Lower leg skin (tissue), 3 donors: ENCODE results near the gene OTULIN.

Source experiments
- POLR2A ChIP-seq, 2 donors: fragments of 450-650 bp; IDR thresholded peaks; one replicate each; pipeline ENCODE4 v1.6.1; 2016 to 2017; ENCODE audit warnings: antibody characterized with exemption in 2 of 2, mild to moderate bottlenecking in 1 of 2, moderate library complexity in 1 of 2
- TF ChIP-seq, protein P1 (sequence below), 3 donors: fragments of 450-650 bp; IDR thresholded peaks; one replicate each; pipeline ENCODE4 v1.5.1; 2016; ENCODE audit warnings: antibody characterized with exemption in 3 of 3, mild to moderate bottlenecking in 3 of 3, moderate library complexity in 2 of 3

DNA sequence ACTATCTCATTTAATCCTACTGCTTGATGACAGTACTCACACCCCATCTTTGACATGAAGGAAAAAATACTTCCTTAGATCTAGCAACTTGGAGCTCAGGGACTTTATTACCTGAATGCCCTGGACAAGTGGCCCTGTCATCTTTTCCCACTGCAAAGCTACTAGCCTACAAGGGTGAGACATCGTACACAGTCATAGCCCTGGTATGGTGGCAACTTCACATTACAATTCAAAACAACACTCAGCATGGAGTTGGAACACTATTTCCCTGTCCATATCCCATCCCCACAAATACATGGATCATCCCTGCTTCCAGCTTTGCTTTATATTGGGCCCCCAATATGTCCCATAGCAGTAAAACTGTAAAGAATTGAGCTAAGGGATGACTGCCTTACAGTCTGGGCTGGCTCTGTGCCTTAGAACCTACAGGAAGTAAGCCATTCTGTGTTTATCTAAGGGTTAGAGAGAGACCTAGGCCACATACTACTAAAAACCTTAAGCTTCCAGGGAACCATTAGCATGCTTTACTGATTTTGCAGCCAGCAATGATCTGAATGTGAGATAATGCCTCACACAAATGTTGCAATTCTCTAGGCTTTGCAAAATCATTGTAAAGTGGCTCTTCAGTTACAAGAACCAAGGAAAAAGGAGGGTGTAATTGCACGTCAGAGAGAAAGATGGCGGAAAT lies 55.9 kb downstream of the OTULIN start:
- TF ChIP-seq, protein P1, sequence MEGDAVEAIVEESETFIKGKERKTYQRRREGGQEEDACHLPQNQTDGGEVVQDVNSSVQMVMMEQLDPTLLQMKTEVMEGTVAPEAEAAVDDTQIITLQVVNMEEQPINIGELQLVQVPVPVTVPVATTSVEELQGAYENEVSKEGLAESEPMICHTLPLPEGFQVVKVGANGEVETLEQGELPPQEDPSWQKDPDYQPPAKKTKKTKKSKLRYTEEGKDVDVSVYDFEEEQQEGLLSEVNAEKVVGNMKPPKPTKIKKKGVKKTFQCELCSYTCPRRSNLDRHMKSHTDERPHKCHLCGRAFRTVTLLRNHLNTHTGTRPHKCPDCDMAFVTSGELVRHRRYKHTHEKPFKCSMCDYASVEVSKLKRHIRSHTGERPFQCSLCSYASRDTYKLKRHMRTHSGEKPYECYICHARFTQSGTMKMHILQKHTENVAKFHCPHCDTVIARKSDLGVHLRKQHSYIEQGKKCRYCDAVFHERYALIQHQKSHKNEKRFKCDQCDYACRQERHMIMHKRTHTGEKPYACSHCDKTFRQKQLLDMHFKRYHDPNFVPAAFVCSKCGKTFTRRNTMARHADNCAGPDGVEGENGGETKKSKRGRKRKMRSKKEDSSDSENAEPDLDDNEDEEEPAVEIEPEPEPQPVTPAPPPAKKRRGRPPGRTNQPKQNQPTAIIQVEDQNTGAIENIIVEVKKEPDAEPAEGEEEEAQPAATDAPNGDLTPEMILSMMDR (IDR thresholded peaks at IDR 0.05): no peak
- no peak for TF ChIP-seq POLR2A (IDR thresholded peaks at IDR 0.05)
